GM18520 (cell line): Measurements from ENCODE around the gene CEBPE.

Source experiments
- ATAC-seq: cut with Tn5 transposase; IDR thresholded peaks from one replicate; pipeline ENCODE4 v1.9.1; 2021; ENCODE audit not compliant: unreplicated experiment

CEBPE gene

DNA sequence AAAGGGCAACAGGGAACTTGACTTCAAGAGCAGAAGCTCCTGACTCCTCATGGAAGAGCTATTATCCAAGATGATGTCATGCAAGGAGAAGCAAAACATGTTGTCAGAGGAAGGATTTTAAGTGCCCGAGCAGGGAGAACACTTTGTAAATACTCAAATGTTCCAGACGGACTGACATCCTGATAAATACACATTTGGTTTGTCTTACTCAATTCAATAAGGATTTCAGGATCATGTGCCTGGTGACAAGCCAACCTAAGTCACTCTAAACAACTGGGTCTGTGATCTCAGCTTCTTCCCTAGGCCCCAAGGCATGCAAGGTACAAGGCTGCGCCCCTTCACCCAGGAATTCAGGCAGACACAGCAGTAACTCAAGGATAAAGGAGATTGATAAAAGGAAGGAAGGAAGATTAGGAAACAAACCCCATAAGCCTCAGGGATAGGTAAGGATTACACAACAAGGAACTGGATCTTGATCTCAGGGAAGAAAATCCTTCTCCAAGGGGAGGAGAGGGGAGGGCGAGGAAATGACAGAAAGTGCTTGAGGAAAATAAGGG is 26.8 kb upstream of the CEBPE start:
- ATAC-seq: no peak

DNA sequence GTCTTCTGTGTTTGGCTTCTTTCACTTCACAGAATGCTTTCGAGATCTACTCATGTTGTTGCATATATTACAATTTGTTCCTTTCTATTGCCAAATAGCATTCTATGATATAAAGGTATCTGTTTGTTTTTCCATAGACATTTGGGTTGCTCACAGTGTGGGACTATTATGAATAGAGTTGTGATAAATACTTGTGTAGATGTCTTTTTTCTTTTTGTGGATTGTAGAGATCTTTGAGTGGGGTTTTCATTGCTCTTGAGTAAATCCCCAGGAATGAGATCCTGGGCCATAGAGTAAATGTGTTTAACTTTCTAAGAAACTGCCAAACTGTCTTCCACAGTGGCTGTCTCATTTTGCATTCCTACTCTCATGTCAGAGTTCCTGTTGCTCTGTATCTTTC is 24.9 kb upstream of the CEBPE start:
- ATAC-seq: no peak

DNA sequence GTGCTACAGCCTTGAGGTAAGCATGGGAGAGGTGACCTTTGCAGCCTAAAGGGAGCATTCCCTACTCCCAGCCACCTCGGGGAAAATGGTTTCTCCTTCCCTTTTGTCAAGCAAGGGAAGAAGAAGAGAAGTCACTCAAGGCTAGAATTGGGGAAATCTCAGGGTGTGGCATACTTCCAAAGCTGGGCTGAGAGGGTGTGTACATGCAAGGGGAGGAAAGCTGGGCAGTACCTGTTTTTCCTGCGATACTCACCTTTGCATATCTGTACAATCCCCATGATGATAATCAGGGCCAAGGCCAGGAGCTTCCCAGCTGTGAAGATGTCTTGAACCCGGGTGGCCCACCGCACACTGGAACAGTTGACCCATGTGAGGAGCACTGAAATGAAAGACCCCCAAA is 23.8 kb upstream of the CEBPE start:
- ATAC-seq: no peak

DNA sequence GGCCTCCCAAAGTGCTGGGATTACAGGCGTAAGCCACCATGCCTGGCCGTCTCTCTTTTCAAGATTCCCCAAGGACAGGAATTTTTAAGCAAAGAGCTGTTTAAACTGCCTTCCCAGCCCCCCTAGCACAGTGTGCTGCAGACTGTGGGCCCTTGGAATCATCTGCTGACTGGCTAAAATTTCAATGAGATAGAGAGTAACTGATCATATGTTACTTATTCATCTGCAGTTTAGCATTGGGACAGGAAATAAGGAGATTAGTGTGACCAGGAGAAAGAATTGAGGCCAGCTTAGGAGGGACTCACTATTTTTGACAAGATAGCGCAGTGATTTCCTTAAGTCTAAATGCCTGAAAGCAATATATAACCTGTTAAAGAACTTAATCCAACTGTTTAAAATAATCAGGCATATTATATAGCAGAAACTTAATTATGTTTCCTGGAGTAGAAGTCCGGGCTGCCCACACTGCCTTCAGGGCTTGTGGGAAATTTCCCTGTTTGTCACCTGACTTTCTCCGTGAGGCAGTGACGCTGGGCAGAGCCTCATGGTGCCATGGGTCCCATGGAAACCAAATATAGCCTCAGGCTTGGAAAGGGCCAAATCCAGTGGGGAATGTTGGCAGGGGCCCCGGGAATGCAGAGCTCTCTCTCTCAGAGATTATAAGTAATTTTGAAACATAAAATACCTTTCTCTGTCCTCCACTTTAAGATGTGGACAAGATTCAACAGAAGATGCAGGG is 22.8 kb upstream of the CEBPE start:
- no peak for ATAC-seq

DNA sequence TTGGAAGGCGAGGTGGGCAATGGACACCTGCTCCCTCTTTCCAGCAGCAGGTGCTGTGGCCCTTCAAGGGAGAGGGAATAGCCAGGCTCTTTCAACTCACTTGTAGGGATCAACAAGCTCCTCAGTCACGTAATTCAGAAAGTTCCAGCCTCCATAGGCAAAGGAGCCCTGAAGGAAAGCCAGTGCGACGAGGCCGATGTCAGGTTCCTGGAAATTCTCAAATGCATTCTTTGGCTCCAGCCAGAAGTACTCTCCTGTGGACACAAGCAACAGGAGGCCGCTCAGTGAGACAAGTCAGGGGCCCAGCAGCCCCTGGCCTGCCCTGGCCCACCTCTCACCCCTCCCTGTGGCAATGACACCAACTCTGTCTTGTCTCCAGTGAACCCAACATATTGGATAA is 21.3 kb upstream of the CEBPE start:
- no peak for ATAC-seq

DNA sequence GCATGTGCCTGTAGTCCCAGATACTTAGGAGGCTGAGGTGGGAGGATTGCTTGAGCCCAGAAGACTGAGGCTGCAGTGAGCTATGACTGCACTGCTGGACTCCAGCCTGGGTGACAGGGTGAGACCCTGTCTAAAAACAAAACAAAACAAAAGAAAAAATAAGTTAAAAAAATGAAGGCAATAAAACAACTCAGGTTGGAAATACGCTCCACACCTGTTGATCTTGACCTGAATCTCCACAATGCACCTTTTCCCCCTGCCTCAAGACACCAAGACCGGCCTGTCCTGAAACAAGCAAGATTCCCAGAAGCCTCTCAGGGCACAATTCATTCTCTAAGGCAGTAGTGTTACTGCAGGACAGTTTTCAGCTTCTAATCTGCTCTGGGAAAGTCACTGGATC is 20.8 kb upstream of the CEBPE start:
- no peak for ATAC-seq

DNA sequence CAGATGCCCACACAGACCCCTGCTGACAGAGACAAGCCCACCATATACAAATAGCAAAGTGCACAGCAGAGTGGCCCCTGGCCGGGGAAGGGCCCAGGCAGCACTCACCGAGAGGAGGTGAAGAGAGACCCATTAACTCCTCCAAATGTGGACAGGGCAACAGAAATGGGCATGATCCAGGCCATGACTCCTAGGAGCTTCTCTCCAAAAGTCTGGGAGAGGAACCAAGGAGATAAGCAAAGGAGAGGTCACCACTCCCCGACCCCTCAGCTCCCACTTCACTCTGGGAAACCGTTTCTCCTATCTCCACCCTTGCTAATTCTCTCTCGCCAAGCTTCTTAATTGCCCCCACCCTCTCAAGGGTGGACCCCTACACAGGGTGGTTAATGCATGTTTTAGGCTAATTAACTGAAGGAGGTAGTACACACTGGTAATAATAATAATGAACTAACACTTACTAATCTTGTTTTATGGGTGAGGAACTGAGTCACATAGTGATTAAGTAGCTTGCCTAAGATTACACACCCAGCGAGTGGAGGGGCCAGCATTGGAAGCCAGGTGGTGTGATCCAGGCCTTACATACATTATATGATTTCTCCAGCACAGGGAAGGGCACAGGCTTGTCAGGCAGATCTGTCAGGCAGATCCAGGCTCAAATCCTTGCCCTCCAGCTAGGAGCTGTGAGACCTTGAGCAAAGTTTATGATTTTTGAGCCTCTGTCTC is 18.9 kb upstream of the CEBPE start:
- ATAC-seq: no peak

DNA sequence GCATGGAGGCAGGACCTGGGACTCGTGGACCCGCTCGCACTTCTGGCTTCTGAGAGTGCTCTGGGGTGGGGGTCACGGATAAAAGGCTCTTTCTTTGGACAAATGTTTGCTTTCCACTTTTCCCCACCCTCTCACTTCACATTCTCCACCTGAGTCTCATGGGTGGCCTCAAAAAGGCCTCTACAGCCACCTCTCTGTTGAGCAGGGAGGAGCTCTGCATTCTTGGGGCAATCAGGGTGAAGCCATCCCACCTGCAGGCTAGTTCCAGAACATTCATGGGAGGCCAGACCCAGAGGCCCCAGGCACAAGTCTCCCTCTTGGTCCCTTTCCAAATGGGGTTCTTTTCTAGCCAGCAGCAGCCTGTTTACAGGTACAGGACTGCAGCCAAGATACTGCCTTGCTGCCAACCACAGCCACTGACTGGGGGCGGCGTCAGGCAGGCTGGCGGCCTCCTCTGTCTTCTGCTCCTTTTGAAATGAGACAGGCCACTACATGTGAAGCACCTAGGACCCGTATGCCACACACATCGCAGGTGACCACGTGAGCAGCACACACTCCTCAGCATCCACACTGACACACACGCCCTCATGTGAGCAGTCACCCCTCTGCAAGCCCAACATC is 18.2 kb upstream of the CEBPE start:
- no peak for ATAC-seq

DNA sequence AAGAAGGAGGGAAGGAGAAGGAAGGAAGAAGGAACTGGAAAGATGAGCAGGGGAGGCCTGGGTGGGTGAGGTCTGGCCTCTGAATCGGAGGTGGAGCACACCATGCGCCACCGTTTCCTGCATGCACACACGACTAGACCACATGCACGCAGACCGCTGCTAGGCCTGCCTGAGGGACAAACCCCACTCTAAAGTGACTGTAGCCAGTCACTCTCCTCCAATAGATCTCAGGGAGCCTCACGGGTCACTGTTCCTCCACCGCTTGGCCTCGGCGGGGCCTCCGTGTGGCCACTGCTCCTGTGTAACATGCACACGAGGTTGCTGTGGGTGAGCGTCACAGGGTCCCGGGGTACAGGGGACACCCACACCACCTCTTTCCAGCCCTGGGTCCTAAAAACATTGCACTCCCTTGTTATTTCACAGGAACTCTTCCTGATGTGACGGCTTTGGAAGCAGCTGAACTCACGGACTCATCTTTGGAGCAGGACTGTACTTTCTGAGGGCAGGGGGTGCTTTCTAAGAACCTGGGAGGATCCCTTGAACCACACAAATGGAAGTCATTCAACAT is 17.6 kb upstream of the CEBPE start:
- ATAC-seq: no peak

DNA sequence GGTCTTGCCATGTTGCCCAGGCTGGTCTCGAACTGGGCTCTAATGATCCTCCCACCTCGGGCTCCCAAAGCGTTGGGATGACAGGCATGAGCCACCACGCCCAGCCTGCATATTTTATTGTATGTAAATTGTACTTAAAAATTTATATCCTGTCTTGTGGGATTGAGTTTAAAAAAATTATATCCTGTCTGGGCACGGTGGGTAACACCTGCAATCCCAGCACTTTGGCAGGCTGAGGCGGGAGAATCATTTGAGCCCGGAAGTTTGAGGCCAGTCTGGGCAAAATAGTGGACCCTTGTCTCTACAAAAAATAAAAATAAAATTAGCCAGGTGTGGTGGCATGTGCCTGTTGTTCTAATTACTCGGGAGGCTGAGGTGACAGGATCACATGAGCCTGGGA is 13.9 kb upstream of the CEBPE start:
- no peak for ATAC-seq

DNA sequence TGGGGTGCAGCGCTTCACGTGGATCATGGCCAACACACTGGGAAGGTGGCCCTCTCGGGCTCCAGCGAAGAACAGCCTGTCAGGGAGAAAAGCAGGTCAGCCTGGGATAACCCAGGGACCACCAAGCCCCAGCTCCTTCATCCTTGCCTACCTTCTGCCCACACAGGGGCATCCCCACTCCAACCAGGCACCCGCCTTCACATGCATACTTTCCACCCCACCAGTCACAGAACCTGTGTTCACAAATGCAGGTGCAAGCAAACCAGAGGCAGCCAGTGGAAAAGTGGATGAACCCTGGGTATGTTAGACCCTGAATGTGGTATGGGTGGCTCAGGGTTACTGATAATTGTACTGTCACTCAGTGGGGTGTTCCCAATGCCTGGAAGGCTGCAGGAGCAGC is 12.4 kb upstream of the CEBPE start:
- ATAC-seq: no peak

DNA sequence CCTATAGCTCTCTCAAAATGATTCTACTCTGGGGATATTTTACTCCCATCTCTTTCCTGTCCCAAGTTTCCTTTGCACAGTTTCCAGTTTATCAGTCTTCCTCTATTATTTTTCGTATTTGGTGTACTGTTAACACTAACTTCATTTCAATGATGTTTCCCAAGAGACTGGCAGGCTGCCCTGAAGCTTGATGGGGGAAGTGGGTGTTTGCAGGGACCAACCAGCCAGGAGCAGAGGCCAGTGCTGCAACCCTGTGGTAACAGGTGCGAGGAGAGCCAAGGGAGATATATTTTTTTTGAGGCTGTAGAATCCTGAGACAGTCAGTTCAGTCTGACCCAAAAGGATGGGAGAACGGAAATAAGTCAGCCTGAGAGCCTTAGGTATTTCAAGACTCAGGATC is 11.8 kb upstream of the CEBPE start:
- ATAC-seq: no peak

DNA sequence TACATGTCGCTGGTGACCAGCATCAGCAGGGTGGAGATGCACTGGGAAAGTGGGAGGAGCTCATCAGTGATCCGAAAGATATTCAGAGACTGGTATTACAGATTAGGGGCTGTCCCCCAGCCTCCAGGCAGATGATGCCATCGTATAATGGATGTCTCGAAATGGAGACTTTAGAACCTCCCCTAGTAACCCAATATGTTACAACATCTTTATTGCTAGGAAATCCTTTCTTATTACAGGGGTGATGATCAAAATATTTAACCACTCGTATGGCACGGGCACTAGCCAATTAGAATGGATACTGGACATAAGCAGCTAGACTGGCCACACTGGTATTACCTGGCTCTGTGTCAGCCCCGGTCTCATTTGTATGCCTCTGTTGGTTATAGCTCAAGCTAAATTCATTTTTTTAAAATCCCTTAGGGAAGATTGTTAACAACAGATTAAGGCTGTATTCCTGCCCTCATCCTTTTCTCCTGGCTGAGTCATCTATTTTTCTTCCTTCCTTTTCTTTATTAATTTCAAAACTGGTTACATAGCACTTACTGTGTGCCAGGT is 10.8 kb upstream of the CEBPE start:
- no peak for ATAC-seq

DNA sequence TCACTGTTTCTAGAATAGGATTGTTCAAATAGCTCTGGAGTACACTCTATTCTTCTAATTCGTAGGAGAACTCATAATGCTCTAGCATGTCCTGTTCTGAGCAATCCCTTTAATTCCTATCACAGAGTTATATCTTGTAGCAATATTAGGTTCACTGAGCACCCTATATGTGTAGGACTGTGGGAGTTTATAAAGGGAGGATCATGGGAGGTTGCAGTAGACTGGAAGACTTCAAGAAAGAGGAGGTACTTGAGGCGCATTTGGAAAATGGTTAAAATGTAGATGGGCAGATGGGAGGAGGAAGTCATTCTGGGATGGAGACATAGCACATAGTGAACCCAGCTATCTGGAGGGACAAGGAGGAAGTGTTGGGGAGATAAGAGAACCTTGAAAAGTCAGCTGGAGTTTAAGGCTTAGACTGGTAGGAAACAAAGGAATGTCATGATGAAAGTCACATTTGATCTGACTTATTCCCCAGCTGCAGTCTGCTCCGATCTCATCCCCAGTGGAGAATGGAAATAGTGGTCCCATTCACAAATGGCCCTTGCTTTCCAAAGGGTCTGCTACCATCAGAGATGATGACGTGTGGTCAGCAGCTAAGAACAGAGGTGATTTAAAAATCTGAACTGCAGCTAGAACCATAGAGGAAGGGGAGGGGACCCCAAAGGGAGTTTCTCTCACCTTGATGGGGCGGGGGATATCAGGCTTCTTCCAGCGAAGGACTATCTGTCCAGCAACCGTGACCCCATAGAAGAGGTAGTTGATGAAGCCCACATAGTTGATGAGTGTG is 10.1 kb upstream of the CEBPE start:
- no peak for ATAC-seq

DNA sequence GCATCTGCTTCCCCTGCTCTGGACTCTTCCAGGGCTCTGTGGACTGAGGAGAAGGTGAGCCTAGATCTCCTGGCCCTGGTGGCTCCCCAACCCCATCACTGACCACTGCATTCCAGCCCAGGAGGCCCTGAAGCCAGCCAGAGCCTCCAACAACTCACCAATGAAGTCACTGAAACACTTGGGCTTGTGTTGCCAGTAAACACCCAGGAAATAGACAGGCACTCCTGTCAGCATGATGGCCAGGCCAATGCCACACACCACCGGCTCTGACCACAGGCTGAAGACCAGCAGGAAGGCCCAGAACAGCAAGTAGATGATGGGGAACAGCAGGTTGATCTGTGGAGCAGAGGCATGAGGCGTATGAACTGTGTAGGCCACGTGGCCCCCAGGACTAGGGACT is 8.8 kb upstream of the CEBPE start:
- no peak for ATAC-seq

DNA sequence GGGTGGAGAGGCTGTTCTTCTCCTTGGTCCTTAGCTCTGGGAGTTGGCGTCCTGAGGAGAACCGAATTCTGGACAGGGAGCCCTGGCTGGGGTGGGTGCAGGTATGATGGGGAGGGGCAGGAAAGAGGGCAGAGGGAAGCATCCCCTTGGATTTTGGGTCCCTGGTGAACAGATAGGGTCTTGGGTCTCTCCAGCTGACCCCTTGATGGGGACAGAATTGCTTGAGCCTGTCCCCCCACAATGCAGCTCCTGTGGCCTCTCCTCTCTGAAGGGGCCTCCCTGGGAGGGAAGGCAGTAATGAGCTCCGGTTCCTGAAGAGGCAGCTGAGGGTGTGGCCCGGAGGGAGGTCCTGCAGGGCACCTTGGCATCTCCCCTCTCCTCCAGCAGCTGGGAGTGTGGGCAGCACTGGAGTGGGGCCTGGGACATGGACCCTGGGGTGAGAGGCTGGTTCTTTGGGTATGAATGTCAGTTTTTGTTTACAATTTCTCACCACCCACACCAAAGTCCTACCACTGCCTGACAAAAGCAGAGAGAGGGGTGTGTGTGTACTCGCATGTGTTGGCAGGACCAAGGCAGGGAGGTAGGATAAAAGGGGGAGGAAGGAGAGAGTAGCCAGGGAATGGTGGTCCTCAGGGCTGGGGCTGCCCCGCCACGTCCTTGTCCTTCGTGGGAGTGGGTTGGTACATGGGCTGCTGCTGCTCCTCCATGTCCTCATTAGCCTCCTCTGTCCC is 7.7 kb upstream of the CEBPE start:
- no peak for ATAC-seq

DNA sequence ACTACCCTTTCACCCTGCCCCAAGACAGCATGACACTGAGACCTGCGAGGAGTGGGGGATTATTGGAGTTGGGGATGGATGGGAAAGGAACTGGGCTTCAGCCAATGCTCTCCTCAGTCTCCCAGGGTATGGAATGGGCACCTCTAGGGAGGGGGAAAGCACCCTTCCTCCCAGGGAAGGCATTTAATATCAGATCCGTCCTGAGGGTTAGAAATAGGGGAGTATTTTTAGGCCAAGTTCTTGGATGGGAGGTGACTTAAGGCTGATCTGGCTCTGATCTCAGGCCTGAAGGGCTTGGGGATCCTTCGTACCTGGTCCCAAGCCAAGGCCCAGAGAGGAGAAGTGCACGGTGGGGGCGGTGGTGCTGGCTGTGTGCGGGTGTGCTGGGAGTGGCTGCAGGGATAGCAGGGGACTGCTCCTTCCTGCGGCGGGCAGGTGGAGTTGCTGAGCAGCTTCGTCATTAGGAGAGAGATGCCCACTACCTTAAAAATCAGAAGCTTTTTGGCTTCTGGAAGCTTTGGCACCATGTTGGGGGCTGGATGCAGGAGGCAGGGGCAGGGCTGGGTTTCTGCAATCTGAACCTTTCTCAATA is 7.0 kb upstream of the CEBPE start:
- no peak for ATAC-seq

DNA sequence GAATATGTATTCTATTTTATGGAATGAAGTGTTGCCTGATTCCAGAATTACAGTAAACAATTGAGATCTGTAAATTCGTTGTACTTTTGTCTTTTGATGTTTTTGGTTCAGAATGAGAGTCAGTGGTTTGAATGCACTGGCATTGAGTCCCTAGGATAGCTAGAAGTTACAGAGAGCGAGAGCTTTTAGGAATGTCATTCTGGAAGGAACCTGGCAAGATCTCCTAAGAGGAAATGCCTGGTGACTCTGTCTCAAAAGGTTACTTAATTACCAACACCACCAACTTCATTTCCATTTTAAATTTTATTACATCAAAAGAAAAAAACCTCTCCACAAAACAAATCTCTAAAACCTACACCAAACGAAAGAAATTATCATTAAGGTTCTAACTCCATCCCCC is 6.0 kb upstream of the CEBPE start:
- ATAC-seq: no peak

DNA sequence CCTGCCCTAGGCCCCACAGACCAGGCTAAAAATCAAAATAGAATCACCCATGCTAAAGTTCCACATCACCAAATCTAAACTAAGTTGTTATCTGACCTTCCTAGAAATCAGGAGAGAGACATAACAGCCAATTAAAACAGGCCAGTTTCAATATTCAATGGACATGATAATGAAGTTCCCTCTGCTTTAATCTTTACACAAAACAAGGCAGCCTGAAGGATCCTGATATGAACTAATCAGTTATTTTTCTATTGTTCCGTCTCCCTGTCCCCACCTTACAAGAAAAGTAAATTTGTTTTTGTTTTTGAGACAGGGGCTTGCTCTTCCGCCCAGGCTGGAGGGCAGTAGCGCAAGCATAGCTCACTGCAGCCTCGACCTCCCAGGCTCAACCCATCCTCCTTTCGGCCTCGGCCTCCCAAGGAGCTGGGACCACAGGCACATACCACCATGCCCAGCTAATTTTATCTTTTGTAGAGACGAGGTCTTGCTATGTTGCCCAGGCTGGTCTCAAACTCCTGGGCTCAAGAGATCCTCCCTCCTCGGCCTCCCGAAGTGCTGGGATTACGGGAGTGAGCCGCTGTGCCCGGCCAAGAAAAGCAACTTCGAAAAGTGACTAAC is 5.4 kb upstream of the CEBPE start:
- ATAC-seq: no peak
